Stomach (tissue), 4 donors: ENCODE measurements around the gene RRP36.

ENCODE experiments used
- EP300 ChIP-seq: sonication (generic); formaldehyde crosslinking; IDR thresholded peaks from one replicate; pipeline ENCODE4 v1.6.1; 2017; ENCODE audit warnings: antibody characterized with exemption
- POLR2A ChIP-seq, 4 donors: fragments of 450-650 bp; IDR thresholded peaks; one replicate each; pipeline ENCODE4 v1.6.1; 2016; ENCODE audit warnings: antibody characterized with exemption in 4 of 4, control low read depth in 2 of 4, mild to moderate bottlenecking in 1 of 4, moderate library complexity in 1 of 4
- POLR2AphosphoS5 ChIP-seq, 3 donors: sonication (generic); formaldehyde crosslinking; IDR thresholded peaks; one replicate each; pipeline ENCODE4 v1.6.1; 2016; ENCODE audit warnings: antibody characterized with exemption in 3 of 3
- TF ChIP-seq, protein P1 (sequence below), 7 experiments: fragments of 450-650 bp in 4 of 7; fragments of 200-600 bp in 3 of 7; sonication (generic) in 3 of 7; IDR thresholded peaks; one replicate each; pipeline ENCODE4 v1.5.1; 2016 to 2019; ENCODE audit warnings: antibody characterized with exemption in 7 of 7, control low read depth in 2 of 7, mild to moderate bottlenecking in 1 of 7

DNA sequence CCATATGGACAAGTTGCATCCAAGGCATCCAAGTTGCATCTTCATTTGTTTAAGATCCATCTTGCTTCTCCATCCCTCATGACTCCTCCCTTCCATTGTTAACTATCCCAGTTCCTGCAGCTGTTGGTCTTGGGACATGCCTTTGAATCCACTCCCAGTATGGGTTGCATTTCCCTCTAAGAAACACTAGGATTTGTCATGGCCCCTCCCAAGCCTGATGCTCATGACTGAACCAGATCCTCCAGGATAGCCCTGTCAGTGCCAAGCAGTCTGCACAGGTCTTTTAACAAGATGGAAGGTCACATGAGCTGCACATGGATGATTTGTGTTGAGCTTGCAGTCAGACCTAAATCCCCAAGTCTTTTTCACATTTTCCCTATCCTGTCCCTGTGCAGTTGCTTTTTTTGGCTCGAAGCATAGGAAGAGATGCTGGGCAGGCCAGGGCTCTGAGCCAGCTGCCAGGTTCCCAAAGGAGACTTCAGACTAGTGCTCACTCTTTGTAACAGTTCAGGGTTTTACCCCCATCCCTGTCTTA is 32.9 kb upstream of the RRP36 start:
- TF ChIP-seq, protein P1, sequence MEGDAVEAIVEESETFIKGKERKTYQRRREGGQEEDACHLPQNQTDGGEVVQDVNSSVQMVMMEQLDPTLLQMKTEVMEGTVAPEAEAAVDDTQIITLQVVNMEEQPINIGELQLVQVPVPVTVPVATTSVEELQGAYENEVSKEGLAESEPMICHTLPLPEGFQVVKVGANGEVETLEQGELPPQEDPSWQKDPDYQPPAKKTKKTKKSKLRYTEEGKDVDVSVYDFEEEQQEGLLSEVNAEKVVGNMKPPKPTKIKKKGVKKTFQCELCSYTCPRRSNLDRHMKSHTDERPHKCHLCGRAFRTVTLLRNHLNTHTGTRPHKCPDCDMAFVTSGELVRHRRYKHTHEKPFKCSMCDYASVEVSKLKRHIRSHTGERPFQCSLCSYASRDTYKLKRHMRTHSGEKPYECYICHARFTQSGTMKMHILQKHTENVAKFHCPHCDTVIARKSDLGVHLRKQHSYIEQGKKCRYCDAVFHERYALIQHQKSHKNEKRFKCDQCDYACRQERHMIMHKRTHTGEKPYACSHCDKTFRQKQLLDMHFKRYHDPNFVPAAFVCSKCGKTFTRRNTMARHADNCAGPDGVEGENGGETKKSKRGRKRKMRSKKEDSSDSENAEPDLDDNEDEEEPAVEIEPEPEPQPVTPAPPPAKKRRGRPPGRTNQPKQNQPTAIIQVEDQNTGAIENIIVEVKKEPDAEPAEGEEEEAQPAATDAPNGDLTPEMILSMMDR (IDR thresholded peaks at IDR 0.05), result no peak
- TF ChIP-seq POLR2AphosphoS5 (IDR thresholded peaks at IDR 0.05), result no peak
- TF ChIP-seq POLR2A (IDR thresholded peaks at IDR 0.05), result no peak
- TF ChIP-seq EP300, result no peak
